ENCODE measurements around the gene ATP6V0C. TPM values are rescaled to one million over a fixed set of nuclear protein-coding genes. Genes with fewer than 3 reads are reported as not detected.
"Not testable (repeated sequence)": the region's sequence is repeated elsewhere in the genome, so short reads cannot be mapped to it uniquely, and the experiment has no call there.

ATP6V0C gene
- total RNA-seq, 1 donor from 2014 or later = 157 TPM

DNA sequence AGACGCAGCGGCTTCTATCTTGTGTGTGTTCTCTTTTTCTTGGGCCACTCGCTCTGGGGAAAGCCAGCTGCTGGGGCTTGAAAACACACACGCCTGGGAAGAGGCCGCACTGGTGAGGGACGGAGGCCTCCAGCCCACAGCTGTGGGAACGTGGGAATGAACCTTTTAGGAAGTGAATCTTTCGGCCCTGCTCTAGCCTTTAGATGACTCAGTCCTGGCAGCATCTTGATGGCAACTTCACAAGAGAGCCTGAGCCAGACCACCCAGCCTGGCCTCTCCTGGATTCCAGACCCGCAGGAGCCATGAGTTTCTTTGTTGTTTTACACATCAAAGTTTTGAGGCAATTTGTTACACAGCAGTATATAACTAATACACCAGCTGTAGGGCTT, 21.9 kb downstream of the ATP6V0C start:
- H3K27ac Mint-ChIP-seq (ENCODE audit: unreplicated experiment) = no peak overlapping the region
- TF ChIP-seq, protein P1, sequence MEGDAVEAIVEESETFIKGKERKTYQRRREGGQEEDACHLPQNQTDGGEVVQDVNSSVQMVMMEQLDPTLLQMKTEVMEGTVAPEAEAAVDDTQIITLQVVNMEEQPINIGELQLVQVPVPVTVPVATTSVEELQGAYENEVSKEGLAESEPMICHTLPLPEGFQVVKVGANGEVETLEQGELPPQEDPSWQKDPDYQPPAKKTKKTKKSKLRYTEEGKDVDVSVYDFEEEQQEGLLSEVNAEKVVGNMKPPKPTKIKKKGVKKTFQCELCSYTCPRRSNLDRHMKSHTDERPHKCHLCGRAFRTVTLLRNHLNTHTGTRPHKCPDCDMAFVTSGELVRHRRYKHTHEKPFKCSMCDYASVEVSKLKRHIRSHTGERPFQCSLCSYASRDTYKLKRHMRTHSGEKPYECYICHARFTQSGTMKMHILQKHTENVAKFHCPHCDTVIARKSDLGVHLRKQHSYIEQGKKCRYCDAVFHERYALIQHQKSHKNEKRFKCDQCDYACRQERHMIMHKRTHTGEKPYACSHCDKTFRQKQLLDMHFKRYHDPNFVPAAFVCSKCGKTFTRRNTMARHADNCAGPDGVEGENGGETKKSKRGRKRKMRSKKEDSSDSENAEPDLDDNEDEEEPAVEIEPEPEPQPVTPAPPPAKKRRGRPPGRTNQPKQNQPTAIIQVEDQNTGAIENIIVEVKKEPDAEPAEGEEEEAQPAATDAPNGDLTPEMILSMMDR (IDR thresholded peaks at IDR 0.05; ENCODE audit: unreplicated experiment) = no peak
- peaks cover 11% of the 10 kb centered on the region for H3K4me1 Mint-ChIP-seq (ENCODE audit: unreplicated experiment)
- no peak overlapping the region for H3K4me3 Mint-ChIP-seq (ENCODE audit: unreplicated experiment)
- H3K9me3 Mint-ChIP-seq (ENCODE audit: unreplicated experiment) = no peaks in the 10 kb centered on the region
- no peaks in the 10 kb centered on the region for H3K36me3 Mint-ChIP-seq (ENCODE audit: low read depth, unreplicated experiment)
- DNase-seq (ENCODE audit: low spot score) = no peak
- peaks cover 23% of the 10 kb centered on the region for H3K27me3 Mint-ChIP-seq (ENCODE audit: unreplicated experiment)

DNA sequence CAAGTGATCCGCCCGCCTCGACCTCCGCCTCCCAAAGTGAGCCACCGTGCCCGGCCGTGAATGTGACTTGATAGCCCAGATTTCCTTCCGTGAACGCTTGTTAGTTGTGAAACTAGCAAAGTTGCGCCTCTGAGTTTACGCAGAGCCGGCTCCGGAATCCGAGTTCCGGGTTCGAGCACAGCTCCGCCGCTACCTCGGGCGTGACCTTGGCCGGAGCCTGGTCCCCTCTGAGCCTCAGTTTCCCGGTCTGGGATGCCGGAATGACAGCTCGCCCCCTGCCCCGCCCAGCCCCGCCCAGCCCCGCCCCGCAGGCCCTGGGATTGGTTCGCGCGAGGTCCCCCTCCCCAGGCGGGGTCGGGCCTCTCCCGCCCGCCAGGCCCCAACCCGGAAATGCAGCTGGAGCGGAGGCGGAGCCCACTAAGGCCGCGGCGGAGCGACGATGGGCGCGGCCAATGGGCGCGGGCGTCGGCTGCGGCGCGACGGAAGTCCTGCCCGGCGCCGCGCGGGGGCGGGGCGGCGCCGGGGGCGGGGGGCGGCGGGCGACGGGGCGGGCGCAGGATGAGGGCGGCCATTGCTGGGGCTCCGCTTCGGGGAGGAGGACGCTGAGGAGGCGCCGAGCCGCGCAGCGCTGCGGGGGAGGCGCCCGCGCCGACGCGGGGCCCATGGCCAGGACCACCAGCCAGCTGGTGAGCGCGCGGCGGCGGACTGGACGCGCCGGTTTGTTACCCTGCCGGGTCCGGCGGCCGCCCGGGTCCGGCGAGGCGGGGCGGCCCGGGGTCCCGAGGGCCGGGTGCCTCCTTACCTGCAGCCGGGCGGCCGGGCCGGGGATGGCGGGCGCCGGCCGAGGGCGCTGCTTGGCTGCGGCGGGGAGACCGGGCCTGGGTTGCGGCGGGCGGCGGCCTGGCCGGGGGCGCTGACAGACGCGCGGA, 24.0 kb downstream of the ATP6V0C start, which contains the start of gene PDPK1:
Gene PDPK1 (plus strand): TSS at position 571 of the 929 bp plus-strand sequence. CDS start 92 bp downstream, at position 663.
- peak within 1 kb of the TSS; percentile 93 for H3K4me3 Mint-ChIP-seq (ENCODE audit: unreplicated experiment)
- H3K27me3 Mint-ChIP-seq (ENCODE audit: unreplicated experiment) = peaks cover 21% of the 10 kb centered on the region

DNA sequence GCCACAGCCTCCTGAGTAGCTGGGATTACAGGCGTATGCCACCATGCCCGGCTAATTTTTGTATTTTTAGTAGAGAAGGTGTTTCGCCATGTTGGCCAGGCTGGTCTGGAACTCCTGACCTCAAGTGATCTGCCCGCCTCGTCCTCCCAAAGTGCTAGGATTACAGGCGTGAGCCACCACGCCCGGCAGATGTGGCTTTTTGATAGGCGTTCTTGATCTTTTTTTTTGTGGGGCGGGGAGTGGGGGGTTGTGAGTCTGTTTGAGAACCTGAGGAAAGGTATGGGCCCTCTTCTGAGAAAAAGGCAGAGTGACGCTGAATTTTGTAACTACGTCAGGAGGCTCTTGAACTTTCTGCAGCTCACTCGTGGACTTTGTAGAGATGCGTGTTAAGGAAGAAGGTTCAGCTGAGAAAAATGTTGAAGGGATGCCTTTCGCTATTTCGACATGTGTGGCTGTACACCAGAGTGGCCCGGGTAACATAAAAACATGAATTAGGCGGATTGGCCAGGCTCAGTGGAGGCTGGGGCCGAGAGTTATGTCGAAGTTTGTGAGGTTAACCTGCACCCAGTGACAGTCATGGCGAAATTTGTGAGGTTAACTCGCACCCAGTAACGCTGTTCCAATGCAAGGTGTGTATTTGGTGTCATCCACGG, 25.6 kb downstream of the ATP6V0C start:
- H3K9me3 Mint-ChIP-seq (ENCODE audit: unreplicated experiment); H3K36me3 Mint-ChIP-seq (ENCODE audit: low read depth, unreplicated experiment); DNase-seq (ENCODE audit: low spot score); H3K27ac Mint-ChIP-seq (ENCODE audit: unreplicated experiment): not testable (repeated sequence)
- Mint-ChIP-seq H3K27me3 (ENCODE audit: unreplicated experiment) (peaks cover 11% of the 10 kb centered on the region), H3K4me3 (ENCODE audit: unreplicated experiment) (peak overlapping the region; percentile 87), H3K4me1 (ENCODE audit: unreplicated experiment) (peaks cover 14% of the 10 kb centered on the region)

More for the DNA sequence above, 24.0 kb downstream of the ATP6V0C start, which contains the start of gene PDPK1:
- Mint-ChIP-seq H3K36me3 (ENCODE audit: low read depth, unreplicated experiment) (peaks cover 4% of the 10 kb centered on the region), H3K4me1 (ENCODE audit: unreplicated experiment) (peaks cover 17% of the 10 kb centered on the region), H3K9me3 (ENCODE audit: unreplicated experiment) (no peaks in the 10 kb centered on the region), H3K27ac (ENCODE audit: unreplicated experiment) (peak within 1 kb of the TSS; percentile 64)
- peak; percentile 95 for DNase-seq (ENCODE audit: low spot score)
- TF ChIP-seq, protein P1 (IDR thresholded peaks at IDR 0.05; ENCODE audit: unreplicated experiment) = no peak

DNA sequence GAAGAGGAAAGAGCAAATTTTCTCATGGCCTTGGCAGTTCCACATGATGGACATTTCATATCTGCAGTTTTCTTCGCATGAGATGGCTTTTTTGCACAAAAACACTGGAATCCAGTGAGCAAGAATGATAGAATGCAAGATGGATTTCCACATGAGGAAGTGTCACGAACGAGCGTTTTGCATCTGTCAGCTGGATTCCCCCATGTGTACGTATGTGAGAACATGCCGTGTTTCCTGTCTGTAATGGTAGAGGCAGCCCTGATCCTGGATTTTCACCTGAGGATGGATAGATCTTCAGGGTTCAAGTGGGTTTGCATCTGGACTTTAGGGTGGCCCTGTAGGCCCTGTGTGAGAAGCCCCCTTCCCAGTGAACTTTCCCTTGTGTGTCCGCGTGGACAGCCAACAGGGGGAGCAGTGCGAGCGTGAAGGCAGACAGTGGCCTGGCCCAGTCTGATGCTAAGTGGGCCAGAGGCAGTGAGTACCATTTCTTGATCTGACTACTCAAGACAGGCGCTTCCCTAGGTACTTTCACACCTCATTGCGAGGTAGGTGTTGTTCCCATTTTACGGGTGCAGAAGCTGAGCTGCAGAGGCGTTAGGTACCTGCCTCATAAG, 26.2 kb downstream of the ATP6V0C start:
- not testable (repeated sequence) for DNase-seq (ENCODE audit: low spot score); H3K36me3 Mint-ChIP-seq (ENCODE audit: low read depth, unreplicated experiment); H3K9me3 Mint-ChIP-seq (ENCODE audit: unreplicated experiment); H3K27ac Mint-ChIP-seq (ENCODE audit: unreplicated experiment)
- Mint-ChIP-seq H3K27me3 (ENCODE audit: unreplicated experiment) (peaks cover 11% of the 10 kb centered on the region), H3K4me1 (ENCODE audit: unreplicated experiment) (peaks cover 14% of the 10 kb centered on the region), H3K4me3 (ENCODE audit: unreplicated experiment) (peak overlapping the region; percentile 87)
- TF ChIP-seq, protein P1 (IDR thresholded peaks at IDR 0.05; ENCODE audit: unreplicated experiment) = peak; percentile 25

DNA sequence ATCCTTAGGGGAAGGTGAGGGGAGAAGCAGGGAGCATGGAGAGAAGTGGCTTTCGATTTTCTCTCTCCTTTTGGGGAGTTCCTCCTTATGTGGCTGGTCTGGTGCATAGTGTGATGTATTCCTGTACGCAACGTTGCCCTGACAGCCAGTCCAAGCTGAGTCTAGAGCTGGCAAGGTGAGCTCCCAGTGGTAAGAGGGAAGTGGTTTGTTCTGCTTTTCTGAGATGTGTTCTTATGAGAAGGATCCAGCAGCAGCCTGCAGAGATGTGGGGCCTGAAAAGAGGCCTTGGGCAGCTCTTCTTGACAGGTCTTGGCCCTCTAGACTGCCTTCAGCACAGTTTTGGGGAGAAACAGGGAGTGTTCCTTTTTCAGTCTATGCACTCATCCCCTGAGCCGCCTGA, 27.2 kb downstream of the ATP6V0C start:
- H3K4me3 Mint-ChIP-seq (ENCODE audit: unreplicated experiment); H3K27ac Mint-ChIP-seq (ENCODE audit: unreplicated experiment); DNase-seq (ENCODE audit: low spot score); H3K36me3 Mint-ChIP-seq (ENCODE audit: low read depth, unreplicated experiment); H3K9me3 Mint-ChIP-seq (ENCODE audit: unreplicated experiment): not testable (repeated sequence)
- peaks cover 10% of the 10 kb centered on the region for H3K27me3 Mint-ChIP-seq (ENCODE audit: unreplicated experiment)
- H3K4me1 Mint-ChIP-seq (ENCODE audit: unreplicated experiment) = peaks cover 14% of the 10 kb centered on the region

DNA sequence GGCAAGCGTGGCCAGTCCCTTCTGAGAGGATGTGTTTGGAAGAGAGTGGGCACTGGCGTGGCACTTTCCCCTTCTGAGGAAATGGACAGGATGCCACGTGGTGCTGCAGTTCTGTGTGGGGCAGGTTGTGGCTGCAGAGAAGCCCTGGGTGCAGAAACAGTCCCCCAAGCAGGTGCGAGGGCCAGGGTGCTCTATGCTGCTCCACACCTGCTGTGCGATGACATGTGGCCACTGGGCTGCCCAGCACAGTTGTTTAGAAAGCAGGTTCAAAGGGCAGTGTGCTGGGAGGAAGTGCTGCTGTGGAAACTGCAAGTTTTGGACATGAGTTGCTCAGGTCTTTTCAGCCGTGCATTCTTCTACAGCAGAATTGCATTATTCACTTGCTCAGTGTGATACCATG, 27.7 kb downstream of the ATP6V0C start:
- not testable (repeated sequence) for H3K27ac Mint-ChIP-seq (ENCODE audit: unreplicated experiment)

DNA sequence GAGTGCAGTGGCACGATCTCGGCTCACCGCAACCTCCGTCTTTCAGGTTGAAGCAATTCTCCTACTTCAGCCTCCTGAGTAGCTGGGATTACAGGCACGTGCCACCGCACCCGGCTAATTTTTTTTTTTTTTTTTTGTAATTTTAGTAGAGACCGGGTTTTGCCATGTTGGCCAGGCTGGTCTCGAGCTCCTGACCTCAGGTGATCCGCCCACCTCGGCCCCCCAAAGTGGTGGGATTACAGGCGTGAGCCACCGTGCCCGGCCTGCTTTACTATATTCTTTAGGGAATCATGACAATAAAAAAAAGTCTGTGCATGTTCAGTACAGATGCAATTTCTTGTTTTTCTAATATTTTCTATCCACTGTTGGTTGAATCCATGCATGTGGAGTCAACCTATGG, 30.0 kb downstream of the ATP6V0C start:
- H3K27ac Mint-ChIP-seq (ENCODE audit: unreplicated experiment); DNase-seq (ENCODE audit: low spot score); H3K36me3 Mint-ChIP-seq (ENCODE audit: low read depth, unreplicated experiment); H3K4me3 Mint-ChIP-seq (ENCODE audit: unreplicated experiment); H3K9me3 Mint-ChIP-seq (ENCODE audit: unreplicated experiment); H3K27me3 Mint-ChIP-seq (ENCODE audit: unreplicated experiment): not testable (repeated sequence)
- H3K4me1 Mint-ChIP-seq (ENCODE audit: unreplicated experiment) = peaks cover 12% of the 10 kb centered on the region

More for the DNA sequence above, 27.7 kb downstream of the ATP6V0C start:
- H3K4me1 Mint-ChIP-seq (ENCODE audit: unreplicated experiment) = peaks cover 14% of the 10 kb centered on the region
- not testable (repeated sequence) for DNase-seq (ENCODE audit: low spot score); H3K36me3 Mint-ChIP-seq (ENCODE audit: low read depth, unreplicated experiment); H3K27me3 Mint-ChIP-seq (ENCODE audit: unreplicated experiment); H3K9me3 Mint-ChIP-seq (ENCODE audit: unreplicated experiment); H3K4me3 Mint-ChIP-seq (ENCODE audit: unreplicated experiment)

DNA sequence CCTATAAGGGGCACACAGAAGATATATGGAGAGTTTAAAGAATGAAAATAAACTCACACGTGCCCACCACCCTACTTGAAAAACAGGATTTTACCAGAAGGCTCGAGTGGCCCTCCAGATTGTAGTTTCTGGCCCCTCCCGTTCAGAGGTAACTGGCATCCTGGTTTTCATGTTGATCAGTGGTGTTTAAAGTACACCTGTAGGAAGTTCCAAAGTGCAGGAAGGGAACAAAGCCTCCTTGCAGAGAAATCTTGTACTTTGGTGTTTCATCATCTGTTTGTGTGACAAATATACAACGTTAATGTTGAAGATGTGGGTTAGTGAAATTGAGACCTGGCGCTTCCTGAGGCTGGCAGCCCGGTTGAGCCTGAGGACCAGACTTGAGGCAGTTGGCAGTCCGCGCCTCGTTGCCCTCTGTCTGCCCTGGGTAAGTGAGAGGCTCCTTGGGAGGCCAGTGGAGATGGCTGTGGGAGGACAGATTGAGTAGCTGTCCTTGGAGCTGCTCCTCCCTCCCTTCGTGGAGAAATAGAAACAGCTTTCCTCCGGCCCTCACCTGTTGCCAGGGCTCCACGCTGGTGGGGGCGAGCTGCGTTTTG, 36.6 kb downstream of the ATP6V0C start:
- DNase-seq (ENCODE audit: low spot score); H3K4me1 Mint-ChIP-seq (ENCODE audit: unreplicated experiment); H3K9me3 Mint-ChIP-seq (ENCODE audit: unreplicated experiment); H3K36me3 Mint-ChIP-seq (ENCODE audit: low read depth, unreplicated experiment); H3K4me3 Mint-ChIP-seq (ENCODE audit: unreplicated experiment); H3K27me3 Mint-ChIP-seq (ENCODE audit: unreplicated experiment); H3K27ac Mint-ChIP-seq (ENCODE audit: unreplicated experiment): not testable (repeated sequence)

All from endothelial cell (in vitro differentiated cells).